Activated CD4-positive, alpha-beta T cell treated with anti-CD3 and anti-CD28 coated beads for 24 hours (primary cell): ENCODE data around the gene SAMD1.

ENCODE experiments used
- DNase-seq, 2 donors: peaks; one replicate each; pipeline ENCODE4 v3.0.0-alpha.2; 2020; ENCODE audit warnings: low read depth in 2 of 2

Gene SAMD1

DNA sequence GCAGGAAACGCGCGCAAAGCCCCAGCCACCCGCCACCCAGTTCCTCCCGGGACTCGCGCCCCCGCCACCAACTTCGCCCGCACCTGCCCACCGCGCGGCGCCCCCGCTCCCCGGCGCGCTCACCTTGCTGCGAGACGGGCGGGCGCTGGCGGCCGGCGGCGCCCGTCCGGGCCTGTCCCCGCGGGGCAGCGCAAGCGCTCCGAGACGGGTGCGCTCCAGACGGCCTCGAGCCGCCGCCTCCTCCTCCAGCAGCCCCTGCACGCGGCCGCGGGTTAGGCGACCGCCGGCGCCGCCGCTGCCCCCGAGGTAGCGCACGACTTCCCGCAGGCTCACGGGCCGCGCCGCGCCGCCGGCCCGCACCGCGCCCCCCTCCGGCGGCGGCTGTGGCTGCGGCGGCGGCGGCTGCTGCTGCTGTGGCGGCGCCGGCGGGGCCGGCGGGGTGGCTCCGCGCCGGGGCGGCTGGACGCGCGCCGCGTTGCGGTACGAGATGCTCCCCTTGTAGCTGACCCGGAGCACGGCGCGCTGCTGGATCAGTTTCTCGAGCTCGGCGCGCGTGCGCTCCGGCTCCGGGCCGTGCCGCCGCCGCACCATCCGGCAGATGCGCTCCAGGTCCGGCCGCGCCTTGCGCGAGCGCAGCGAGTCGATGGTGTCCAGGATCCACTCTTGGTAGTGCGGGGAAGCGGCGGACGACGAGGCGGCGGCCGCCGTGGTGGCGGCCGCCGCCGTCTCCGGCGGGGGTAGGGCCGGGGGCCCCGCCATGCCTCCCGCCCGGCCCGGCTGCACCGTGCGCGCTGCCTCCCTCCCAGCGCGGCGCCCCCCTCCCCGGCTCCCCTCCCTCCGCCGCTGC, 666 bp downstream of the SAMD1 start:
- no peak for DNase-seq

DNA sequence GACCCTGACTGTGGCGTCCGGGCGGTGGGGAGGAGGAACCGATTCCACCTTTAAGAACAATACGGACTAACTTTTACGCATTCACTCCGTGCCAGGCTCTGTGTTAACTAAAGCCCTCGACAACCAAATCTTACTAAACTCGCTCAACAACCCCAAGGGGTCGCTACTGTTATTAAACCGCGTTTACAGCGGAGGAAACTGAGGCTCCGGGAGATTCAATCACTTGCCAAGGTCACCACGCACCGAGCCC, 1.2 kb downstream of the SAMD1 start:
- DNase-seq, result no peak

DNA sequence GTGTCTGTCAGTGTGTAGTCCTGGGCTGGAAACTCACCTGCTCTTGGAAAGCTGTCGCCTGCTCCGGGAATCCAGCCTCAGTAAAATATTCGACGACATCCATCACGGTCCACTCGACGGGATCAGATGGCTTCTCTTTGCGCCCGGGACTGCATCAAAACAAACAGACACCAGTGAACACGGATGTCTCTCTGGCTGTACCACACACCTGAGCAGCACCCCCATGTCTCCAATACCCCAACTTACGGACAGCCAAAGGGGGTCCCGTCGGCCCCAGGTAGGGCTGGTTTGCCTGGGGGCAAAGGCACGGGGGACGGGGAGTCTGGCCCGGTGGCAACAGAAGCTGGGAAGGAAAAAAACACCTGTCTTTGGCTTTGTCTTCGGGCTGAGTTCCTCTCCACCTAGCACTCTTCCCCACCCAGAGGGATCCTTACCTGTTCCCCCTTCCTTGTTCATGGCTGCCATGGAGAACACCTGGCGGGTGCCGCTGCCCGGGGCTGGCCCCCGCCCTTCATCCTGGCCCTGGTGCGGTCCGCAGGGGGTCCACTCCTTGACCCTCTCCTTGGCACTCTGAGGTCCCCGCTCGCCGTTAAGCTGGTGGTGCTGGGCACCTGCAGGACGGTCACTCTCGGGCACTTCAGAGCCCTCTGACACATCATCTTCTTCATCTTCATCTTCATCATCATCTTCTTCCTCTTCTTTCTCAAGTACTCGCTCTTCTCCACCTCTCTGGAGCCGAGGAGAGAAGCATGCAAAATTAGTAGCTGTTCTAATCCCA, 1.7 kb downstream of the SAMD1 start:
- no peak for DNase-seq

DNA sequence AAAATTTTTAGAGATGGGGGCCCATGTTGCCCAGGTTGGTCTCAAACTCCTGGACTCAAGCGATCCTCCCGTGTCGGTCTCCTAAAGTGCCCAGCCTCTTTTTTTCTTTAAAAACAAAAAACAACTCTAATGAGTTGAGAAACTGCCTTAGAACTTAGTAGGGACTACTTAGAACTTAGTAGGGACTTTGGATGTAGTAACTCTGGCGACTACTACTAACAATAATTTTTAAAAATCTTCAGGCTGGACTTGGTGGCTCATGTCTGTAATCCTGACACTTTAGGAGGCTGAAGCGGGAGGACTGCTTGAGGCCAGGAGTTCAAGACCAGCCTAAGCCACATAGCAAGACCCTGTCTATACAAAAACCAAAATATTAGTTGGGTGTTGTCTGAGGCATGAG, 4.5 kb downstream of the SAMD1 start:
- no peak for DNase-seq

DNA sequence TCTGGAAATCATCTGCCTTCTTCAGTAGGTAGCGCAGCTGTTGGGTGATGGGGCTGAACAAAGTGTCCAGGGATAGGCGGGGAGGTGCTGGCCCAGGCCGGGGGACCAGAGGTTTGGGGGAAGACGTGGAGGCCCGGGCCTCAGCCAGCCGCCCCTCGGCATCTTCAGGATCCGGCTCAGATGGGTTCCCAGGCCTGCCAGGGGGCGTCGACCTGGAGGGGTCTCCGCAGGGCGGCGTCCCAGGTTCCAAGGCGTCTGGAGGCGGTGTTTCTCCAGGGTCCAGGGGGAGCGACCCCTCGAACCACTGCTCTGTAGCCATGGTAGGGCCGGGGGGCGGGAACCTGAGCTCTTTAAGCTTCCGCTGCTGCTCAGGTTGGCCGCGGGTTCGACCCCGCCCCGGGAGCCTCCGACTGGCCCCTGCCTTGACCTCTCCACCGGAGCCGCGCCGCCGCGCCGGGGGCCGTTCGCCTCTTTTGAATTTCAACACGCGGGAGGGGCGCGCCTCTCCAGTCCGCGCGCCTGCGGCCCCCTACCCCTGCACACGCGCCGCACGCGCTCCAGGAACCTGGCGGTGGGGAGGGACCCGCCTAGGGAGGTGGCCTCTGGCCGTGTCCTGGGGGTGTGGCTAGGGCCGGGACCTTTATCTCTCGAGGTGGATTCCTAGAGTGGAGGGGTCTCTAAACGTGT, 5.1 kb downstream of the SAMD1 start, which contains the start of gene C19orf67:
TSS of gene C19orf67 (minus strand) at position 475 of the 687 bp plus-strand sequence. CDS start at position 319, 156 bp downstream.
- DNase-seq, result no peak

GRCh38 chr19:14082675-14082960, 7.9 kb downstream of the SAMD1 start:
- DNase-seq, result no peak

- no peak for DNase-seq
These were observed 8.5 kb downstream of the SAMD1 start for GRCh38 chr19:14081797-14082674.

- DNase-seq, result peak; percentile 97 to 98
These were observed 9.4 kb downstream of the SAMD1 start for GRCh38 chr19:14080887-14081796.

DNA sequence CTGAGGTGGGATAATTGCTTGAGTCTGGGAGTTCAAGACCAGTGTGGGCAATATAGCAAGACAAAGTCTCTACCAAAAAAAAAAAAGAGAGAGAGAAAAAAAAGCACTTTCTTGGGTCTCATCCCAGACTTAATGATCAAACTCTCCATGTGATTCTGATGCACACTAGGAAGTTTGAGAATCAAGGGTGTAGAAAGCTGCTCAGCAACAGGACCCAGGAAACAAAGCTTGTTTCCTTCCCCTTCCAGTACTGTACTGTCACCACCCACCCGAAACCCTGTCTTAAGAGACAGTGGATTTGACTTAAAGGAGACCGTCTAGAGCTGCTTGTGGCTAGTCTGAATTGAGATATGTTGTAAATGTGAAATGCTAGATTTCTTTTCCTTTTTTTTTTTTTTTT, 12.1 kb downstream of the SAMD1 start:
- DNase-seq, result no peak

DNA sequence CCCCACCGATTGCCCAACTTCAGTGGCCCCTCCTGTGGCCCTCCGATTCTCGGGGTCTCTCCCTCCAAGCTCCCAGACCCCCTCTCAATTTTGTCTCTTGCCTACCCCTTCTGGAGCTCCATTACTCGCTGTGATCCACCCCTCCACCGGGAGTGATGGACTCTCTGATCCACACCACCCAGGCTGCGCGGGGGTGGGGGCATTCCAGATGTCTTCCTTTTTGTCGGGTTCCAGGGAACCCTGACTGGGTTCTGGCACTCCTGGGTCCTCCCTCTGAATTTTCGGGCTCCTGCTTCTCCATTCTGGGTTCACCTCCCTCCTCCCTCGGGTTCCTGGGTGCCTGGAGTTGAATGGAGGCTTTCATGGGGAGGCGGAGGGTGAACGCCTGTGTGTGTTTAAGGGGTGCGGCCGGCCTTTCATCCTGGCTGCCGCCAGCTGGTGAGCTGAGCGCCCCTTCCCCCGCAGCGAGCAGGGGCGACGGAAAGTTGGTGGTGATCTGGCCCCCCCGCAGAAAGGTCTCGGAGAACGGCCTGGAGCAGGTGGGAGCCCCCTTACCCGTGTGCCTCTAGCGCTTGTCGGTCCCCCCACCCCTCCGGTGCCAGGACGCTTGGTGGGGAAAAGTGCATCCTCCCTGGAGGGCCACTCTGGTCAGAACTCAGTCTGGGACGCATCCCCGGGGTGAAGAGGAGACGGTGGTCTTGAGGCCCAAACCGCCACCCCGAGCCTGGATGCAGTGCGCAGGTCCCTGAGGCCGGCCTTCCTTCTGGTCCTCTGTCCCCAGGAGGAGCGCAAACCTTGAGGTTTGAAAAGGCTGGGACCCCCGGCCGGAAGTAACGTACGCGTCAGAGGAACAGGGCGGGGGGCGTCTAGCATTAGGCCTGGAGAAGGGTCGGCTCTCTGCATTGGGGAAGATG, 16.4 kb downstream of the SAMD1 start:
- DNase-seq, result no peak

GRCh38 chr19:14073261-14073924, 17.2 kb downstream of the SAMD1 start:
- DNase-seq, result peak; percentile 56 to 61

DNA sequence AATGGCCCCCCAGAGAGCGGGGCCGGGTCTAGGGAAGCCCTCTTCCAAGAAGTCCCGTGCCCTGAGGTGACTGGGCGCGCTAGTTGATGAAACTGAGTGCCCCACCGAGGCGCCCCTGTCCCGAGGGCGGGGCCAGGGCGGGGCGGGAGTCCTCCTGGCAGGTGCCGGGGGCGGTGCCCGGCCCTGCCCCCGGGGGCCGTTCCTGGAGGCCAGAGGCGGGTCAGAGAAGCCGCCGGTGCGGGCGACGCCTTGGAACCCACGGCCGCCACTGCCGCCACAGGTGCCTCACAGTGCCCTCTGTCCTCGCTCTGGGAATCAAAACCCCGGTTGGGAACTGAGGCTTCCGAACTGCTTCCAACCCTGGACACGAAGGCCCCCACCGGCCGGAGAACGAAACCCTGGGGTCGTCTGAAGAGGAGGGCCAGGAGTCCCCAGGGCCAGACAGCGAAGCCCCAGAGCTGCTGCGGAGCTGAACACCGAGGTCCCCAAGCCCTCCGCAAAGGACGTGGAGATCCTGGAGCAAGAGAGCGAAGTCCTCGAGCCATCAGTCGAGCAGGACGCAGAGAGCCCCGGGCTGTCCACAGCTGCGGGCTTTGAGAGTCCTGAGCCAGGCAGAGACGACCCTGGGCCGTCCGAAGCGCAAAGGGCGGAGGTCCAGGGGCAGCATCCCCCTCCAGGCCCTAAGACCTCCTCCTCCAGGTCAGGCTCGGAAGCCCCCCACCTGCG, 17.9 kb downstream of the SAMD1 start, which contains the start of gene MISP3:
TSS of gene MISP3 (plus strand) at position 252 of the 726 bp plus-strand sequence. CDS start 524 bp downstream, outside the sequence.
- no peak for DNase-seq

DNA sequence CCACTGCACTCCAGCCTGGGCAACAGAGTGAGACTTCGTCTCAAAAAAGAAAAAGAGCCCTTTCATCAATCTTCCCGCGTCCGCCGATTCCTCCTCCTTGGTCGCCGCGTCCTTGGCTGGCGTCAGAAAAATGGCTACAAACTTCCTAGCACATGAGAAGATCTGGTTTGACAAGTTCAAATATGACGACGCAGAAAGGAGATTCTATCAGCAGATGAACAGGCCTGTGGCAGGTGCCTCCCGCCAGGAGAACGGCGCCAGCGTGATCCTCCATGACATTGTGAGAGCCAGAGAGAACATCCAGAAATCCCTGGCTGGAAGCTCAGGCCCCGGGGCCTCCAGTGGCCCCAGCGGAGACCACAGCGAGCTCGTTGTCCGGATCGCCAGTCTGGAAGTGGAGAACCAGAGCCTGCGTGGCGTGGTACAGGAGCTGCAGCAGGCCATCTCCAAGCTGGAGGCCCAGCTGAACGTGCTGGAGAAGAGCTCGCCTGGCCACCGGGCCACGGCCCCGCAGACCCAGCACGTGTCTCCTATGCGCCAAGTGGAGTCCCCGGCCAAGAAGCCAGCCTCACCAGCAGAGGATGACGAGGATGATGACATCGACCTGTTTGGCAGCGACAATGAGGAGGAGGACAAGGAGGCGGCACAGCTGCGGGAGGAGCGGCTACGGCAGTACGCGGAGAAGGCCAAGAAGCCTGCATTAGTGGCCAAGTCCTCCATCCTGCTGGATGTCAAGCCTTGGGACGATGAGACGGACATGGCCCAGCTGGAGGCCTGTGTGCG, 20.1 kb downstream of the SAMD1 start:
- no peak for DNase-seq

DNA sequence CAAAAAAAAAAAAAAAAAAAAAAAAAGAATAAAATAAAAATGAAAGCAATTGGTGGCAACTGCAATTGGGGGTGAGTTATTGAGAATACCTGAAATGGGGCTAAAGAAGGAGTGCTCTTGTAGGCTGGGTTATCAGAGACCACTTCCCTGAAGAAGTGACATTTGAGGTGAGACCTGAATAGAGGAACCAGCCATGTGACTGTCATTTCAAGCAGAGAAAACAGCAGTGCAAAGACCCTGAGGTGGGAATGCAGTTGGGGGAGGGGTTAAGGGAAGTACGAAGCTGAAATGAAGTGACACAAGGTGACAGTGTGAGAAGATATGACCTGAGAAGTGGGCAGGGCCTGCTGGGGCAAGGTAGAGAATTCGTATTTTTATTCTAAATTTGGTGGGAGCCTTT, 24.4 kb downstream of the SAMD1 start:
- no peak for DNase-seq

GRCh38 chr19:14063105-14063504, 27.4 kb downstream of the SAMD1 start:
- no peak for DNase-seq

DNA sequence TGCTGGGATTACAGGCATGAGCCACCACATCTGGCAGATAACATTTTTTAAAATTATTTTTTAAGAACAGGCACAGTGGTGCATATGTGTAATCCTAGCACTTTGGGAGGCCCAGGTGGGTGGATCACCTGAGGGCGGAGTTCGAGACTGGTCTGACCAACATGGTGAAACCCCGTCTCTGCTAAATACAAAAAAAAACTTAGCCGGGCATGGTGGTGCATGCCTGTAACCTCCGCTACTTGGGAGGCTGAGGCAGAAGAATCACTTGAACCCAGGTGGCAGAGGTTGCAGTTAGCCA, 28.0 kb downstream of the SAMD1 start:
- no peak for DNase-seq

DNA sequence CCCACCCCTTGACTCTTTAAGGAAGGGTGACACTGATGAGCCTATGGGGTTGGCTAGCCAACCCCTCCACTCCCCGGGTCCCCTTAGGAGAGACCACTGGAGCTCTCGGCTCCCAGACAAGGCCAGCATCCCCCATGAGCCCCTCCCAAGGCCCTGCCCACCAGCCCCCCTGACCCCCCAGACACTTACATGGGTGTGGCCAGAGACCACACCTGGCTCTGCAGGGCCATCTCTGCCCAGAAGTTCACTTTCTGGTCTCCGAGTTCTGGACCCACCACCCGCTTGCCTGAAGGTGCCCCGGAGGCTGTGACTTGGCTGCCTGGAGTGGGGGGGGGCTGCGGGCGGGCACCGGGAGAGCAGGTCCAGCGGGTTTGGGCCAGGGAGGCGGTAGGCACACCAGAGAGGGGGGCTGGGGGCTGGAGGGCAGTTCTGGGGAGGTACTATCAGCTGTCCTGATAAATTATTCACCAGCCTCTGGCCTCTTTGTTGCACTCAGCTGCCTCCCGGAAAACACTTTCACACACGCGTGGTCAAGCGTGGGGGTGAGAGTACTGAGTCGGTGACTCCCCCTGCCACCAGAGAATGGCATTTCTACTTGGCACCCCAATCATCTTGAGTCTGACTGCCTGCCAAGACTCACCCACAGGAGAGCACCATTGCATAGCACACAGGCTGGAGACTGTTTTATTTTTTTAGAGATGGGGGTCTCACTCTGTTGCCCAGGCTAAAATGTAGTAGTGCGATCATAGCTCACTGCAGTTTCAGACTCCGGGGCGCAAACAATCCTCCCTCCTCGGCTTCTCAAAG, 28.6 kb downstream of the SAMD1 start, which contains the start of gene PALM3:
TSS of gene PALM3 (minus strand) at position 326 of the 807 bp plus-strand sequence. CDS start at position 230, 96 bp downstream.
- DNase-seq, result no peak
